HepG2 (cell line): ENCODE data around the gene CAPZB. TPM values are rescaled to one million over a fixed set of nuclear protein-coding genes. Genes with fewer than 3 reads are reported as not detected.

ENCODE experiments used
- ETV5 ChIP-seq: IDR thresholded peaks from 2 replicates; pipeline ENCODE4 v1.6.1; 2018; ENCODE audit warnings: missing biosample characterization, missing genetic modification reagents, inconsistent platforms, borderline replicate concordance
- KDM5A ChIP-seq: fragments of 200-600 bp; sonication (generic); IDR thresholded peaks from 2 replicates; pipeline ENCODE4 v1.7.0; 2018; ENCODE audit warnings: antibody characterized with exemption, mild to moderate bottlenecking, low read length, borderline replicate concordance
- SCMH1 ChIP-seq: sonication (generic); formaldehyde crosslinking; IDR thresholded peaks from 2 replicates; pipeline ENCODE4 v1.9.0; 2021; ENCODE audit warnings: missing genetic modification reagents, mild to moderate bottlenecking, borderline replicate concordance
- SNAI1 ChIP-seq: sonication (generic); formaldehyde crosslinking; IDR thresholded peaks from 2 replicates; pipeline ENCODE4 v1.5.0; 2020; ENCODE audit warnings: mild to moderate bottlenecking, missing genetic modification reagents, borderline replicate concordance
- SYNCRIP ChIP-seq: fragments of 200-400 bp; formaldehyde crosslinking; IDR thresholded peaks from 2 replicates; pipeline ENCODE4 v1.6.1; 2018; ENCODE audit warnings: mild to moderate bottlenecking, low read depth, low read length; ENCODE audit not compliant: insufficient read depth
- XRCC5 ChIP-seq: fragments of 200-400 bp; formaldehyde crosslinking; optimal IDR thresholded peaks from 2 replicates; pipeline ENCODE3; 2017; ENCODE audit warnings: mild to moderate bottlenecking, low read length
- ZNF251 ChIP-seq: sonication (generic); formaldehyde crosslinking; IDR thresholded peaks from 2 replicates; pipeline ENCODE4 v1.9.0; 2021; ENCODE audit warnings: mild to moderate bottlenecking, missing genetic modification reagents
- ZNF557 ChIP-seq: sonication (generic); formaldehyde crosslinking; IDR thresholded peaks from 2 replicates; pipeline ENCODE4 v1.4.0; 2020; ENCODE audit warnings: missing genetic modification reagents
- polyA plus RNA-seq, 8 experiments: library from polyadenylated mRNA; depleted of rRNA in 3 of 8; stranded (reverse) in 7 of 8; unstranded in 1 of 8; fragments of >200 nt; fragmentation: Illumina TruSeq in 4 of 8; extraction: Trizol in 4 of 8; gene quantifications; 2 replicates each; pipeline versions ENCODE4 v1.2.1 to v1.2.3, GENCODE V29; 2011 to 2016; ENCODE audit warnings: low read depth in 4 of 8, missing spikeins in 1 of 8, mixed read lengths in 1 of 8; ENCODE audit not compliant: insufficient read depth in 1 of 8
- total RNA-seq, 5 experiments: library from RNA; depleted of rRNA; stranded (reverse); fragments of >200 nt; fragmentation: Illumina TruSeq; extraction: Trizol; gene quantifications; 2 replicates each; pipeline ENCODE4 v1.2.3, GENCODE V29; 2016; ENCODE audit warnings: low read depth in 1 of 5
- TF ChIP-seq, protein P1 (sequence below): sonication (generic); formaldehyde crosslinking; IDR thresholded peaks from 2 replicates; pipeline ENCODE4 v1.4.0; 2020; ENCODE audit warnings: missing genetic modification reagents, borderline replicate concordance
- TF ChIP-seq, protein P2 (sequence below): sonication (generic); formaldehyde crosslinking; IDR thresholded peaks from 2 replicates; pipeline ENCODE4 v1.9.0; 2022; ENCODE audit warnings: missing genetic modification reagents, mild to moderate bottlenecking, borderline replicate concordance

Gene CAPZB
- total and polyA plus RNA-seq, 2 of the 13 experiments (the other 11 are each of a cell fraction or from before 2014, with no cell fraction given): 58.9 to 76.9 TPM

DNA sequence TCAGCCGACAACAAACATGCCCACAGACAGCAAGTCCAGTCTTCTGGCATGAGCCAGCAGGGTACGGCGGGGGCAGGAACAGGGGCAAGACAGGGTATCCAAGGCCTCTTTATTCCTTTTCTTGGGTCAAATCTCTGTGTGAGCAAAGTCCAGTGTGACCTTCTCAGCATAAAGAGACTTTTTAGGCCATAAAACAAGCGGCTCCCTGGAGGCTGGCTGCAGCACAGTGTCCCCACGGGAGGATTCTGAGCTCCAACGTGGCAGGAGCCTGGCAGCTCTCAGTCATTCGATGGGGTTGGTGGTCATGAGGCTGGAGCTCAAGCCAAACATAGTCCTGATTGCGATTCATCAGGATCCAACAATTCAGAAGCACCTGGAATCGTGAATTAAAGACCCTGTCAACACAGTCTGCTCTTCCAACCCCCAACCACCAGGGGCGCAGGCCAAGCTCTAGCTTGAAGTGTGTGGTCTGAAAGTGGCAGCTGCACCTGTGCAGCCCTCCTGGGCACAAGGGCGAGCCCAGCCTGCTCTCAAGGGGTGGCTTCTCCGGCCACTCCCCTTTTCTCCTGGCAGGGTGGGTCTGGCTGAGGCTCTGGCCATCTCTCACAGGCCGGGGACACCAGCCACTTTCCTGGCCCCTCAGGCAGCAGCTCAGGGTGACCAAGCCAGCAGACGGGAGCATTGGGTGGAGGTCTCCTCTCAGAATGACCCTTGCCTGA is 111.1 kb downstream of the CAPZB start (continued):
- no peak for TF ChIP-seq SNAI1 (CRISPR knock-in tag)
- no peak for TF ChIP-seq SCMH1 (CRISPR knock-in tag)
- TF ChIP-seq, protein P1, sequence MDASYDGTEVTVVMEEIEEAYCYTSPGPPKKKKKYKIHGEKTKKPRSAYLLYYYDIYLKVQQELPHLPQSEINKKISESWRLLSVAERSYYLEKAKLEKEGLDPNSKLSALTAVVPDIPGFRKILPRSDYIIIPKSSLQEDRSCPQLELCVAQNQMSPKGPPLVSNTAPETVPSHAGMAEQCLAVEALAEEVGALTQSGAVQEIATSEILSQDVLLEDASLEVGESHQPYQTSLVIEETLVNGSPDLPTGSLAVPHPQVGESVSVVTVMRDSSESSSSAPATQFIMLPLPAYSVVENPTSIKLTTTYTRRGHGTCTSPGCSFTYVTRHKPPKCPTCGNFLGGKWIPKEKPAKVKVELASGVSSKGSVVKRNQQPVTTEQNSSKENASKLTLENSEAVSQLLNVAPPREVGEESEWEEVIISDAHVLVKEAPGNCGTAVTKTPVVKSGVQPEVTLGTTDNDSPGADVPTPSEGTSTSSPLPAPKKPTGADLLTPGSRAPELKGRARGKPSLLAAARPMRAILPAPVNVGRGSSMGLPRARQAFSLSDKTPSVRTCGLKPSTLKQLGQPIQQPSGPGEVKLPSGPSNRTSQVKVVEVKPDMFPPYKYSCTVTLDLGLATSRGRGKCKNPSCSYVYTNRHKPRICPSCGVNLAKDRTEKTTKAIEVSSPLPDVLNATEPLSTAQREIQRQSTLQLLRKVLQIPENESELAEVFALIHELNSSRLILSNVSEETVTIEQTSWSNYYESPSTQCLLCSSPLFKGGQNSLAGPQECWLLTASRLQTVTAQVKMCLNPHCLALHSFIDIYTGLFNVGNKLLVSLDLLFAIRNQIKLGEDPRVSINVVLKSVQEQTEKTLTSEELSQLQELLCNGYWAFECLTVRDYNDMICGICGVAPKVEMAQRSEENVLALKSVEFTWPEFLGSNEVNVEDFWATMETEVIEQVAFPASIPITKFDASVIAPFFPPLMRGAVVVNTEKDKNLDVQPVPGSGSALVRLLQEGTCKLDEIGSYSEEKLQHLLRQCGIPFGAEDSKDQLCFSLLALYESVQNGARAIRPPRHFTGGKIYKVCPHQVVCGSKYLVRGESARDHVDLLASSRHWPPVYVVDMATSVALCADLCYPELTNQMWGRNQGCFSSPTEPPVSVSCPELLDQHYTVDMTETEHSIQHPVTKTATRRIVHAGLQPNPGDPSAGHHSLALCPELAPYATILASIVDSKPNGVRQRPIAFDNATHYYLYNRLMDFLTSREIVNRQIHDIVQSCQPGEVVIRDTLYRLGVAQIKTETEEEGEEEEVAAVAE (CRISPR knock-in tag): no peak
- no peak for TF ChIP-seq ZNF251 (CRISPR knock-in tag)
- TF ChIP-seq ZNF557 (CRISPR knock-in tag): no peak
- no peak for TF ChIP-seq SYNCRIP
- TF ChIP-seq XRCC5: peak; percentile 55
- TF ChIP-seq, protein P2, sequence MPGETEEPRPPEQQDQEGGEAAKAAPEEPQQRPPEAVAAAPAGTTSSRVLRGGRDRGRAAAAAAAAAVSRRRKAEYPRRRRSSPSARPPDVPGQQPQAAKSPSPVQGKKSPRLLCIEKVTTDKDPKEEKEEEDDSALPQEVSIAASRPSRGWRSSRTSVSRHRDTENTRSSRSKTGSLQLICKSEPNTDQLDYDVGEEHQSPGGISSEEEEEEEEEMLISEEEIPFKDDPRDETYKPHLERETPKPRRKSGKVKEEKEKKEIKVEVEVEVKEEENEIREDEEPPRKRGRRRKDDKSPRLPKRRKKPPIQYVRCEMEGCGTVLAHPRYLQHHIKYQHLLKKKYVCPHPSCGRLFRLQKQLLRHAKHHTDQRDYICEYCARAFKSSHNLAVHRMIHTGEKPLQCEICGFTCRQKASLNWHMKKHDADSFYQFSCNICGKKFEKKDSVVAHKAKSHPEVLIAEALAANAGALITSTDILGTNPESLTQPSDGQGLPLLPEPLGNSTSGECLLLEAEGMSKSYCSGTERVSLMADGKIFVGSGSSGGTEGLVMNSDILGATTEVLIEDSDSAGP (CRISPR knock-in tag): no peak
- no peak for TF ChIP-seq ETV5 (CRISPR knock-in tag)
- TF ChIP-seq KDM5A: no peak
- TF ChIP-seq, all 625 proteins: peak for 4
